ENCODE data around the gene TNNT2. TPM values are rescaled to one million over a fixed set of nuclear protein-coding genes. Genes with fewer than 3 reads are reported as not detected.
A peak's percentile ranks its signal among the peaks of the same experiment; 100 is the strongest.

The TNNT2 gene
- total RNA-seq, 1 experiment from 2014 or later, result 0.90 TPM

DNA sequence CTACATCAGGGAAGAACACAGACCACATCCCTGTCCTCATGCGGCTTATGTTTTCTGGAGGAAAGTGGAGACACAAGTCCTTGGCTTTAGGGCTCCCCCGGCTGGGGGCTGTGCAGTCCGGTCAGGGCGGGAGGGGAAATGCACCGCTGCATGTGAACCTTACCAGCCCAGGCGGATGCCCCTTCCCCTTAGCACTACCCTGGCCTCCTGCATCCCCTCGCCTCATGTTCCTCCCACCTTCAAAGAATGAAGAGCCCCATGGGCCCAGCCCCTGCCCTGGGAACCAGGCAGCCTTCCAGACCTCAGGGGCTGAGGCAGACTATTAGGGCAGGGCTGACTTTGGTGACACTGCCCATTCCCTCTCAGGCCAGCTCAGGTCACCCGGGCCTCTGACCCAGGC, 45.5 kb downstream of the TNNT2 start:
- no peaks in the 10 kb centered on the region for H3K27me3 ChIP-seq (replicated peaks; ENCODE audit: insufficient read depth, low read depth, low read length, poor library complexity)
- H3K9me3 ChIP-seq (ENCODE audit: low read depth, low read length, poor library complexity, severe bottlenecking), result no peaks in the 10 kb centered on the region
- no peak for TF ChIP-seq CTCF (conservative IDR thresholded peaks at IDR 0.05; ENCODE audit: low read depth, low read length)
- no peak for TF ChIP-seq EZH2 (IDR thresholded peaks at IDR 0.05; ENCODE audit: borderline replicate concordance, low read depth, low read length, poor library complexity, severe bottlenecking)
- H3K27ac ChIP-seq (ENCODE audit: low read depth, low read length, poor library complexity, severe bottlenecking), result peak overlapping the region; percentile 86
- intact Hi-C loops (cut with micrococcal nuclease; ENCODE audit: unreplicated experiment), result no loop called here
- H3K4me1 ChIP-seq (ENCODE audit: insufficient read depth, low read length, poor library complexity, severe bottlenecking), result peaks cover 29% of the 10 kb centered on the region
- H3K36me3 ChIP-seq (ENCODE audit: insufficient read depth, low read length, poor library complexity, severe bottlenecking), result peaks cover 62% of the 10 kb centered on the region
- ChIA-PET POLR2A (ENCODE audit: low non-redundant PET) (no interaction called here), CTCF (interaction anchor here (1.0 kb wide), 1 partner anchor 15 kb away, joined by 8 read pairs; no protein-coding TSS in a partner anchor)
- DNase-seq (ENCODE audit: low spot score), result no peak
- H3K4me3 ChIP-seq (ENCODE audit: low read depth, low read length, poor library complexity, severe bottlenecking), result no peak overlapping the region
- BruUV-seq (replicated peaks), result no TSS peak

- Histone ChIP-seq H3K27ac (ENCODE audit: low read depth, low read length, poor library complexity, severe bottlenecking) (peak overlapping the region; percentile 86), H3K4me1 (ENCODE audit: insufficient read depth, low read length, poor library complexity, severe bottlenecking) (peaks cover 29% of the 10 kb centered on the region), H3K4me3 (ENCODE audit: low read depth, low read length, poor library complexity, severe bottlenecking) (no peak overlapping the region), H3K36me3 (ENCODE audit: insufficient read depth, low read length, poor library complexity, severe bottlenecking) (peaks cover 70% of the 10 kb centered on the region), H3K9me3 (ENCODE audit: low read depth, low read length, poor library complexity, severe bottlenecking) (no peaks in the 10 kb centered on the region), H3K27me3 (replicated peaks; ENCODE audit: insufficient read depth, low read depth, low read length, poor library complexity) (no peaks in the 10 kb centered on the region)
- DNase-seq (ENCODE audit: low spot score), result no peak
- ChIA-PET POLR2A (ENCODE audit: low non-redundant PET) (interaction anchor here (0.5 kb wide), 1 partner anchor 16 kb away, joined by 4 read pairs; no protein-coding TSS in a partner anchor), CTCF (interaction anchor here (1.0 kb wide), 1 partner anchor 16 kb away, joined by 8 read pairs; no protein-coding TSS in a partner anchor)
- no TSS peak for BruUV-seq (replicated peaks)
- no peak for TF ChIP-seq EZH2 (IDR thresholded peaks at IDR 0.05; ENCODE audit: borderline replicate concordance, low read depth, low read length, poor library complexity, severe bottlenecking)
- TF ChIP-seq CTCF (conservative IDR thresholded peaks at IDR 0.05; ENCODE audit: low read depth, low read length), result no peak
- intact Hi-C loops (cut with micrococcal nuclease; ENCODE audit: unreplicated experiment), result no loop called here
Observed at GRCh38 chr1:201331166-201331565, 46.3 kb downstream of the TNNT2 start.

DNA sequence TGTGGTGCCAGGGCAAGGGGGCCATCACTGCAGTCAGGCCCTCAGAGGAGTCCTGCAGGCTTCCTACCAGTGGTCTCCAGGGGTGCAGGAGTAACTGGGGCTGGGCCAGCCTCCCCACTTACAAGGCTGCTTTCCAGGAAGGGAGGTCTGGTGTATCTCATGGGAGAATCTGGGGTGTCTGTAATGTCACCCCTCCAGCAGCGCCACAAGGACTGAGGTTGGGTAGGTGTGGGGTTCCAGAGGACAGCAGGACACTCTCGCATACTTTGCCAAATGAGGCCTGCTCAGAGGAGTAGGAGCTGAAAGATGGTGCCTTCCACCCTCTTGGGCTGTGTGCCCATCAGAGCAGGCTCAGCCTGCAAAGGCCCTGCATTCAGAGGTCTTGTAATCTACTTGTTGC, 46.9 kb downstream of the TNNT2 start:
- Histone ChIP-seq H3K27me3 (replicated peaks; ENCODE audit: insufficient read depth, low read depth, low read length, poor library complexity) (no peaks in the 10 kb centered on the region), H3K9me3 (ENCODE audit: low read depth, low read length, poor library complexity, severe bottlenecking) (no peaks in the 10 kb centered on the region), H3K4me3 (ENCODE audit: low read depth, low read length, poor library complexity, severe bottlenecking) (no peak overlapping the region), H3K4me1 (ENCODE audit: insufficient read depth, low read length, poor library complexity, severe bottlenecking) (peaks cover 26% of the 10 kb centered on the region), H3K36me3 (ENCODE audit: insufficient read depth, low read length, poor library complexity, severe bottlenecking) (peaks cover 77% of the 10 kb centered on the region), H3K27ac (ENCODE audit: low read depth, low read length, poor library complexity, severe bottlenecking) (peak overlapping the region; percentile 86)
- intact Hi-C loops (cut with micrococcal nuclease; ENCODE audit: unreplicated experiment), result no loop called here
- DNase-seq (ENCODE audit: low spot score), result no peak
- no peak for TF ChIP-seq EZH2 (IDR thresholded peaks at IDR 0.05; ENCODE audit: borderline replicate concordance, low read depth, low read length, poor library complexity, severe bottlenecking)
- no peak for TF ChIP-seq CTCF (conservative IDR thresholded peaks at IDR 0.05; ENCODE audit: low read depth, low read length)
- TSS peak; percentile 70 for BruUV-seq (replicated peaks)
- POLR2A ChIA-PET (ENCODE audit: low non-redundant PET), result interaction anchor here (0.5 kb wide), 1 partner anchor 17 kb away, joined by 4 read pairs; no protein-coding TSS in a partner anchor
- CTCF ChIA-PET, result interaction anchor here (0.7 kb wide), 1 partner anchor 46 kb away, joined by 4 read pairs; no protein-coding TSS in a partner anchor

Data from A673 (cell line).